NK-92 (cell line): Measurements from ENCODE around the gene MT3.
"Not testable (repeated sequence)": the region's sequence is repeated elsewhere in the genome, so short reads cannot be mapped to it uniquely, and the experiment has no call there.

ENCODE experiments used
- DNase-seq: peaks from one replicate; lab custom pipeline; 2025; ENCODE audit not compliant: unreplicated experiment; lab: John Stamatoyannopoulos, UW

The MT3 gene

DNA sequence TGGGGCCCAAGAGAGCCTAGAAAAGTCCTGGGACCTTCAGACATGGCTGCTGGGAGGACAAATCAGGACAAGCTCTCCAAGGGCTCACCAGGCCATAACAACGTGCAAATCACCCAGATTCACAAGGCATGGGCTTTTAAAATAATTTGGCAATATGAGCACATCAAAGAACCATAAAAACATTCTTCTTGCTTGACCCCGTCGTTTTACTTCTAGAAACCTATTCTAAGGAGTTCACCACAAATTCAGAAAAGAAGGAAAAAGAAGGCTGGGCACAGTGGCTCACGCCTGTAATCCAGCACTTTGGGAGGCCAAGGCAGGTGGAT lies 12.1 kb upstream of the MT3 start:
- DNase-seq: no peak

GRCh38 chr16:56580391-56581048 lies 8.8 kb upstream of the MT3 start:
- no peak for DNase-seq

- not testable (repeated sequence) for DNase-seq
Measured at GRCh38 chr16:56582911-56583310, 6.4 kb upstream of the MT3 start.

GRCh38 chr16:56583351-56584168 lies 5.8 kb upstream of the MT3 start:
- DNase-seq: no peak

DNA sequence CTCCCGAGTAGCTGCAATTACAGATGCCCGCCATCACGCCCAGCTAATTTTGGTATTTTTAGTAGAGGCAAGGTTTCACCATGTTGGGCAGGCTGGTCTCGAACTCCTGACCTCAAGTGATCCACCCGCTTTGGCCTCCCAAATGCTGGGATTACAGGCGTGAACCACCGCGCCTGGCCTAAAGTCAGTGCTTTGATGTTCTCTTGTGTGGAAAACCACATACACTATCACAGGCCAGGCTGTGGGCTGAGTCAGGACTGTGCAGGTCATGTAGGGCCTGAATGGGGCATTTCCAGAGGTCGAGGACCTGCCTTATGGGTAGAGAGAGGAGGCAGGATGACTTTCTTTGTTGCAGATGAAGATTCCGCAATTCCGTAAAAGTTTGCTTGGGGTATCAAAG lies 5.1 kb upstream of the MT3 start:
- DNase-seq: no peak

GRCh38 chr16:56588781-56589140 lies 567 bp upstream of the MT3 start:
- no peak for DNase-seq

DNA sequence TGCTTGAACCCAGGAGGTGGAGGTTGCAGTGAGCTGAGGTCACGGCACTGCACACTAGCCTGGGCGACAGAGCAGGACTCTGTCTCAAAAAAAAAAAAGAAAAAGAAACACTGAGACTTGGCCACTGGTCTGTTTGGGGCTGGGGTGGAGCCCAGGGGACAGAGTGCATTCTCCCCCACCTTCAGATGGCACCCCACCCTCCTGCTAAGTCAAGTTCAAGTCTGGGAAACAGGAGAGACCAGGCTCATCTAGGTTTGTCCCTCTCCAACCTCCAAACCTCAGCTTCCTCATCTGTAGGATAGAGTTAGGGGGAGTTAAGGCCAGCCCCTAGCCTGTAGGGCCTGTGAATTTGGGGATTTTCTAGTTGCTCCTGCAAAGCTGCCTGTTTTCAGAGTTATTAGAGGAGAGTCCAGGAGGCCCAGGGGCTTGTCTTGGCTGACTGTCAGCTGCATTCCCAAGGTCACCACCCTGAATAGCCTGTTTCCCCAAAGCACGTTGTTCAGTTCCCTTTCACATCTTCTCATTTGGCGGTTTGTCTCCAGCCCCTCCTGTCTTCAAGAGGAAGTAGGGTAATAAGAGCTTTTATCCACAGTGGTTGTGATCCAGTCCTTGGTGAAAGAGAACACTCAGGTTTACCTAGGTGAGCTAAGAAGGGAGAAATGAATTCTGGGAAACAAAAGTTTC lies 2.2 kb downstream of the MT3 start:
- DNase-seq: no peak

DNA sequence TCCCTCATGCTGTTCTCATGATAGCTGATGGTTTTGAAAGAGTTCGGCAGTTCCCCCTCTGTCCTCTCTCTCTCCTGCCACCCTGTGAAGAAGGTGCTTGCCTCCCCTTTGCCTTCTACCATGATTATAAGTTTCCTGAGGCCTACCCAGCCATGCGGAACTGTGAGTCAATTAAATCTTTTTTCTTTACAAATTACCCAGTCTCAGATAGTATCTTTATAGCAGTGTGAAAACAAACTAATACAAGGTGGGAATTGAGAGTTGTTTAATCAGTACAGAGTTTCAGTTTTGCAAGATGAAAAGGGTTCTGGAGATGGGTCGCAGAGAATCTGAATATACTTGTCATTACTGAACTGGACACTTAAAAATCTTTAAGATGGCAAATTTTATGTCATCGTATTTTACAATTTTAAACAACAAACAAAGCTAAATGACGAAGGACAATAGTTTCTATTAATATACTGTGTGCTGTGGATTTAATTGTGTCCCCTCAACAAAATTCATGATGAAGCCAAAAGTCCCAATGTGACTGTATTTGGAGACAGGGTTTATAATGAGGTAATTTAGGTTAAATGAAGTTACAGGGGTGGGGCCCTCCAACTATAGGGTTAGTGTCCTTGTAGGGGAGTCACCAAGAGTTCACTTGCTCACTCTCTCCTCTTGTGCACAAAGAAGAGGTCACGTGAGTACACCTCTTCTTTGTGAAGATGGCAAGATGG lies 4.4 kb downstream of the MT3 start:
- DNase-seq: no peak

- DNase-seq: no peak
Measured at GRCh38 chr16:56594292-56594619, 4.9 kb downstream of the MT3 start.

DNA sequence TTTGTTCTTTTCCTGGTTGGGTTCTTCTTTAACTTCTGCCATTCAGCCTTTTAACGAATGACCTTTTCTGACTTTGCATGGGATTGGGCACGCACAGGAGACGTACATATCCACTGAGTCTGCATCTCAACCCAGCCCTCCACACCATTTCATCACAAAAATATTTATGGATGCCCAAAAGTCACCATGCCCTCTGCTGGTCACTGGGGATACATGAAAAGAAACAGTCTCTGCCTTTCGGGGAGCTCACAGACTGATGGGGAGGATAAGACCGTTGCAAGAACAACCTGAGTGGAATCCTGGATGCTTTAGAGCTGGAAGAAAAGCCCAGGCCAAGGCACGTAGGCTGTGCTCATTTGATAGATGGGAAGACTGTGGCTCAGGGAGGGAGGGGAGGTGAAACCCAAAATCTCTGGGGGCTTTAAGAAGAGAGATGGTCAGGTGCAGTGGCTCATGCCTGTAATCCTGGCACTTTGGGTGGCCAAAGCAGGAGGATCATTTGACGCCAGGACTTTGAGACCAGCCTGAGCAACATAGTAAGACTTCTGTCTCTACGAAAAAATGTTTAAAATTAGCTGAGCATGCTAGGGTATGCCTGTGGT lies 11.2 kb downstream of the MT3 start:
- no peak for DNase-seq

- no peak for DNase-seq
Measured at GRCh38 chr16:56601325-56601724, 12.0 kb downstream of the MT3 start.

DNA sequence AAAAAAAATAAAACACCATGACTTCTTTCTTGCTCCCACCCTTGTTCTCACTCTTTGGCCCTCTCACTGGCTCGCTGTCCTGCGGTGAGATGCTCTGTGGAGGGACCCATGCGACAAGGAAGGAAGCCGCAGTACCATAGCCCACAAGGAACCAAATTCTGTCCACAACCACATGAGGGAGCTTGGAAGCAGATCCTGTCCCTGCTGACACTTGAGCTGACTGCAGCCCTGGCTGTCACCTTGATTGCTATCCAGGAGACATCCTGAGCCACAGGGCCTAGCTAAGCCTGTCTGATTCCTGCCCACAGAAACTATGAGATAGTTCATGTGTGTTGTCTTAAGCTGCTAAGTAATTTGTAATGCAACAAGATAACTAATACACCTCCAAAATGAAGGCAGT lies 14.3 kb downstream of the MT3 start:
- no peak for DNase-seq

DNA sequence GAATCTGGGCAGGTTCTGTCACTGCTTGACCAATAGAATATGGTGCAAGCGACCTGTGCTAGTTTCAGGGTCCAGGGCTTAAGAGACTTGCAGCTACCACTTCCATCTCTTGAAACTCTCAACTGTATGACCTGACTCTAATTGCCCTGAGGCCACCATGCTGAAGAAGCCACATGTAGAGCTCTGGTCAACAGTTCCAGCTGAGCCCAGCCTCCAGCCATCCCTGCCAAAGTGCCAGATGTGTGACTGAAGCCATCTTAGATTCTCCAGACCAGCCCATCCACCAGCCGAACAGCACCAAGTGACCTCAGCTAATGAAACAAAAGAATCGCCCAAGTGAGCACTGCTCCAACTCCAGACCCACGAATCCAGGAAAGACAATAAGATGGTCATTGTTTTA lies 15.6 kb downstream of the MT3 start:
- DNase-seq: no peak

- no peak for DNase-seq
Measured at GRCh38 chr16:56605475-56605874, 16.1 kb downstream of the MT3 start.

- no peak for DNase-seq
Measured at GRCh38 chr16:56606071-56606475, 16.7 kb downstream of the MT3 start.

DNA sequence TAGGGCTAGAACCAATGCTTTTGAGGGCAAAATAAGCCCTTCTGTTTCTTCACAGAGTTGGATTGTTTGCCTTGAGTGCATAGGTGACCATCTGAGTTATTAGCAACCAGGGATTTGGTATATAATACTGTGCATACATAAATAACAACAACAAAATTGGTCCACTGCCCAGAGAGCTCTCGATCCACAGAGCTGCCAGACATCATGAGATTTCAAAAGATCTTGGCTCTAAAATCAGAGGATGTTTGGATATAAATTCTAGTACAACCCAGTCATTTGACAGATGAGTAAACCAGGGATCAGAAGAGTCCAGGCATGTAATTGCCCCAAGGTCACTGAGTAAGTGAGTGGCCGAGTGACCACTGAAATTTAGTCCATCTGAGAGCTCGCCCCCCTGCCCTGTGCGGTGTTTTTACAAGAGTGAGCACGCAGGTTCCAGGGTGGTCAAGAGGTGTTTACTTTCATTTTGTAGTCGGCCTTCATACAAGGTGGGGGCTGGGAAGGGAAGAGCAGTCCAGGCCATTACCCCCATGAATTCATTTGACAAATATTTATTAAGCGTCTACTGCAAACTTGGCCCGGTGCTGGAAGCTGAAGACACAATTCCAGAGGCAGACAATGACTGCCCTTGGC lies 17.3 kb downstream of the MT3 start:
- no peak for DNase-seq

GRCh38 chr16:56607109-56607618 lies 17.8 kb downstream of the MT3 start:
- DNase-seq: no peak

GRCh38 chr16:56607675-56608042 lies 18.3 kb downstream of the MT3 start:
- no peak for DNase-seq

GRCh38 chr16:56608043-56608875 lies 18.9 kb downstream of the MT3 start, which contains the start of gene MT2A:
Gene MT2A (plus strand): TSS chr16:56608584. CDS start chr16:56608656, 72 bp downstream.
- no peak for DNase-seq
